ENCODE data around the gene TOX3.

DNA sequence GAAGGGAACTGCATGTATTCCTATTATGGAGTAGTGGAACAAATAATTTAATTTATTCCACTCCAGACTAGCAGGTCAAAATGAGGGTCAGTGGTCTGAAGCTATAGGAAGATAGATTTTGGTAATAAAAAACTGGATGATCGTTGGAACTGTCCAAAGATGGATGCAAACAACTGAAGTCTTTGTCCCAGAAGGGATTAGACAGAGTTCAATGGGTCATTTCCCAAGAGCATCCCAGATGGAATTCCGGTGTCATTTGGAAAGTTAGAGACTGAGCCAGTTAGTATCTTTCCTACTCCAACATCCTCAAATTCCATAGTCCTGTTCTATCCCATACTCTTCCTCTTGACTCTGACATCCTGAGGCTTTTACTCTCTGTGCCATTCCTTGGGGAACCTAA lies 22.8 kb upstream of the TOX3 start:
- no peak for TF ChIP-seq EP300 (IDR thresholded peaks at IDR 0.05; ENCODE audit: low read depth)
- no peak for TF ChIP-seq POLR2A (IDR thresholded peaks at IDR 0.05)
